PFSK-1 (cell line): ENCODE results near the gene ATG4B.

ENCODE experiments used
- FOXP2 ChIP-seq: optimal IDR thresholded peaks from 2 replicates; pipeline ENCODE3; 2011; ENCODE audit warnings: borderline replicate concordance, control low read depth, inconsistent platforms; ENCODE audit not compliant: insufficient read depth; ENCODE audit errors: extremely low read length, extremely low read depth
- POLR2AphosphoS5 ChIP-seq: IDR thresholded peaks from 2 replicates; pipeline ENCODE4 v1.6.1; 2012; ENCODE audit warnings: low read depth, mild to moderate bottlenecking, control low read depth, low read length, moderate library complexity
- REST ChIP-seq, 2 experiments: IDR thresholded peaks; 2 replicates each; pipeline versions ENCODE4 v1.6.1 to v1.8.0; 2011 to 2012; ENCODE audit warnings: low read depth in 2 of 2, low read length in 2 of 2, control low read depth in 1 of 2, inconsistent platforms in 1 of 2, mild to moderate bottlenecking in 1 of 2, moderate library complexity in 1 of 2; ENCODE audit not compliant: insufficient read depth in 1 of 2
- SIN3A ChIP-seq: IDR thresholded peaks from 2 replicates; pipeline ENCODE4 v1.6.1; 2012; ENCODE audit warnings: mild to moderate bottlenecking, low read length, moderate library complexity, borderline replicate concordance; ENCODE audit not compliant: insufficient read depth
- TAF1 ChIP-seq: IDR thresholded peaks from 2 replicates; pipeline ENCODE4 v1.6.1; 2012; ENCODE audit warnings: low read length, control low read depth, borderline replicate concordance; ENCODE audit not compliant: insufficient read depth

The ATG4B gene

GRCh38 chr2:241602720-241603119 lies 34.8 kb upstream of the ATG4B start:
- TF ChIP-seq TAF1 (no peak), SIN3A (no peak), REST (IDR thresholded peaks at IDR 0.05; ENCODE audit: insufficient read depth in 1 of 2, low read depth in 2 of 2, low read length in 2 of 2) (no peak), FOXP2 (no peak), POLR2AphosphoS5 (no peak)

- TF ChIP-seq POLR2AphosphoS5 (no peak), FOXP2 (no peak), SIN3A (no peak), REST (IDR thresholded peaks at IDR 0.05; ENCODE audit: insufficient read depth in 1 of 2, low read depth in 2 of 2, low read length in 2 of 2) (no peak), TAF1 (no peak)
Measured at GRCh38 chr2:241603686-241604085, 33.8 kb upstream of the ATG4B start.

- TF ChIP-seq FOXP2: no peak
- no peak for TF ChIP-seq TAF1
- no peak for TF ChIP-seq POLR2AphosphoS5
Measured at GRCh38 chr2:241606186-241606585, 31.3 kb upstream of the ATG4B start.

GRCh38 chr2:241607162-241607885 lies 30.2 kb upstream of the ATG4B start:
- TF ChIP-seq POLR2AphosphoS5 (no peak), FOXP2 (no peak), REST (IDR thresholded peaks at IDR 0.05; ENCODE audit: insufficient read depth in 1 of 2, low read depth in 2 of 2, low read length in 2 of 2) (no peak), TAF1 (no peak), SIN3A (no peak)

GRCh38 chr2:241608881-241609280 lies 28.6 kb upstream of the ATG4B start:
- no peak for TF ChIP-seq REST (IDR thresholded peaks at IDR 0.05; ENCODE audit: insufficient read depth in 1 of 2, low read depth in 2 of 2, low read length in 2 of 2)
- TF ChIP-seq FOXP2: no peak
- TF ChIP-seq SIN3A: no peak
- TF ChIP-seq POLR2AphosphoS5: no peak
- no peak for TF ChIP-seq TAF1
